B cell (primary cell): ENCODE data around the gene SLC35A2.

ENCODE experiments used
- EZH2 ChIP-seq: IDR thresholded peaks from 2 replicates; pipeline ENCODE4 v1.6.1; 2012; ENCODE audit warnings: borderline replicate concordance, low read depth, mild to moderate bottlenecking, moderate library complexity, low read length; ENCODE audit not compliant: insufficient read depth, poor library complexity, severe bottlenecking
- TF ChIP-seq, protein P1 (sequence below): fragments of 200-600 bp; IDR thresholded peaks from one replicate; pipeline ENCODE4 v1.8.0; 2022; ENCODE audit warnings: antibody characterized with exemption, mild to moderate bottlenecking

DNA sequence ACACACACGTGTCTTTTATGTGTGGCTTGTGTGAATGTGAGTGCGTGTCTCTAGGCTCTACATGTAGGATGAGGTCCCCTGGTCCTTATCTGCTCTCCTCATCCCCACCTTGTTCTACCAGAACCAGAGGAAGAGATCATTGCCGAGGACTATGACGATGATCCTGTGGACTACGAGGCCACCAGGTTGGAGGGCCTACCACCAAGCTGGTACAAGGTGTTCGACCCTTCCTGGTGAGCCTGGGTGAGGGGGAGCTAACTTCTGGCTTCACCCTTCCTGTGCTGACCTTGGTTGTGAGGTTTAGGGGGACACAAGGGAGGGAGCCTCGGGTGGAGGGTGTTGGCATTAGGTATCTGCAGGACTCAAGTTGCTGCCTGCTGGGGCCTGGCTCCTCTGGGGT is 10.4 kb downstream of the SLC35A2 start:
- TF ChIP-seq, protein P1, sequence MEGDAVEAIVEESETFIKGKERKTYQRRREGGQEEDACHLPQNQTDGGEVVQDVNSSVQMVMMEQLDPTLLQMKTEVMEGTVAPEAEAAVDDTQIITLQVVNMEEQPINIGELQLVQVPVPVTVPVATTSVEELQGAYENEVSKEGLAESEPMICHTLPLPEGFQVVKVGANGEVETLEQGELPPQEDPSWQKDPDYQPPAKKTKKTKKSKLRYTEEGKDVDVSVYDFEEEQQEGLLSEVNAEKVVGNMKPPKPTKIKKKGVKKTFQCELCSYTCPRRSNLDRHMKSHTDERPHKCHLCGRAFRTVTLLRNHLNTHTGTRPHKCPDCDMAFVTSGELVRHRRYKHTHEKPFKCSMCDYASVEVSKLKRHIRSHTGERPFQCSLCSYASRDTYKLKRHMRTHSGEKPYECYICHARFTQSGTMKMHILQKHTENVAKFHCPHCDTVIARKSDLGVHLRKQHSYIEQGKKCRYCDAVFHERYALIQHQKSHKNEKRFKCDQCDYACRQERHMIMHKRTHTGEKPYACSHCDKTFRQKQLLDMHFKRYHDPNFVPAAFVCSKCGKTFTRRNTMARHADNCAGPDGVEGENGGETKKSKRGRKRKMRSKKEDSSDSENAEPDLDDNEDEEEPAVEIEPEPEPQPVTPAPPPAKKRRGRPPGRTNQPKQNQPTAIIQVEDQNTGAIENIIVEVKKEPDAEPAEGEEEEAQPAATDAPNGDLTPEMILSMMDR = no peak
- TF ChIP-seq EZH2 = no peak
